Esophagus squamous epithelium (tissue), 5 donors: ENCODE results near the gene C4orf33. TPM values are rescaled to one million over a fixed set of nuclear protein-coding genes. Genes with fewer than 3 reads are reported as not detected.

ENCODE experiments used
- DNase-seq: peaks from one replicate; lab custom pipeline; 2025; lab: John Stamatoyannopoulos, UW
- H3K27ac ChIP-seq, 4 donors: fragments of 200-600 bp; sonication (generic); one replicate each; pipeline ENCODE4 v1.5.1; 2016 to 2019; ENCODE audit warnings: mild to moderate bottlenecking in 1 of 4
- H3K27me3 ChIP-seq, 4 donors: fragments of 200-600 bp; sonication (generic); 1 replicate in 3 of 4; 2 replicates in 1 of 4; pipeline versions ENCODE4 v1.5.1 to v1.6.0; 2017 to 2021; ENCODE audit warnings: antibody characterized with exemption in 1 of 4
- H3K36me3 ChIP-seq, 3 donors: fragments of 200-600 bp; sonication (generic); one replicate each; pipeline ENCODE4 v1.5.1; 2016 to 2019
- H3K4me1 ChIP-seq, 3 donors: fragments of 200-600 bp; sonication (generic); one replicate each; pipeline ENCODE4 v1.5.1; 2017 to 2019
- H3K4me3 ChIP-seq, 4 donors: fragments of 200-600 bp; sonication (generic); 1 replicate in 3 of 4; 2 replicates in 1 of 4; pipeline ENCODE4 v1.5.1; 2016 to 2019; ENCODE audit warnings: mild to moderate bottlenecking in 2 of 4, moderate library complexity in 1 of 4
- H3K9me3 ChIP-seq, 3 donors: fragments of 200-600 bp; sonication (generic); one replicate each; pipeline ENCODE4 v1.5.1; 2016 to 2019
- POLR2A ChIP-seq, 4 donors: fragments of 450-650 bp; IDR thresholded peaks; one replicate each; pipeline ENCODE4 v1.6.1; 2017; ENCODE audit warnings: antibody characterized with exemption in 4 of 4, mild to moderate bottlenecking in 4 of 4, moderate library complexity in 3 of 4
- WGBS, 2 donors: methylation state at CpG; one replicate each; pipeline ENCODE4 v1.1.5; 2018; 5-methylcytosine and 5-hydroxymethylcytosine counted together
- intact Hi-C: fragments of 100-400 bp; cut with DNase I; formaldehyde crosslinking; loops from one replicate; pipeline ENCODE4 v1.15.0; 2022
- total RNA-seq, 4 donors: library from RNA; depleted of rRNA; stranded (reverse); fragments of >200 nt; gene quantifications; one replicate each; pipeline ENCODE4 v1.1.0, GENCODE V29; 2016
- TF ChIP-seq, protein P1 (sequence below), 6 experiments: fragments of 450-650 bp in 4 of 6; fragments of 200-600 bp in 2 of 6; sonication (generic) in 2 of 6; IDR thresholded peaks; one replicate each; pipeline ENCODE4 v1.5.1; 2016 to 2019; ENCODE audit warnings: antibody characterized with exemption in 6 of 6, mild to moderate bottlenecking in 4 of 6, moderate library complexity in 4 of 6
- donor health status: DM: yes; HTN: yes; CAD: no.

C4orf33 gene
- total RNA-seq, 4 donors from 2014 or later = 8.8 to 15.7 (median 10.8) TPM

DNA sequence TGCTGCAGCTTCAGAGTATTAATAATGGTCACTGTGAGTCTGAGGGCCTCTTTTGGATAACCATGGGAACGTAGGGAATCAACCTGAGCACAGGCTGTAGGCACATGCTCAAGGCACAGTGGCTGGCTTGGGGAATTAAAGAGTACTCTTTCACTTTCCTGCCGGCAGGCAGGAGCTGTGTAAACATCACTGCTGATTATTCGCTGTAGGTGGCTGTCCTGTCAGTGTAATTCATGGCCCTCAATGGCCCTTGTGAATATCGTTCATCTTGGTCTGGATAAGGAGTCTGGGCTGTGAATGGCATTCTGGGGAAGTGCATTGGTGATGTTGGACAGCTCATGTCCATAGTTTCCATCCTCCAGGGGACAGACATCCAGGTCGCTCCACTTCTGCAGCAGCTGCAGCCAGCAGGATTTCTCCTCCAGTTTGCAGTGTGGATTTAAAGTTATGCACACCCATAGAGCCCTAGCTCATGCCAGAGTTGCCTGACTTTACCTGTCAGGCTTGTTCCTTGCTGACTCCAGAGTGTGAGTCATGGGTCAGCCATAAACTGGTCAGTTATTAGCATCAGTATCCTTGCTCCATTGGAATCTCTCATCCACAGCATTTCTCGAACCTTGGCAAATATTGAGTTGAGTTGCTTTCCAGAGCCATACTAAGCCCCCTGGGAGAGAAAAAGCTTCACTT is 43.0 kb downstream of the C4orf33 start:
- intact Hi-C loops = no loop called here

DNA sequence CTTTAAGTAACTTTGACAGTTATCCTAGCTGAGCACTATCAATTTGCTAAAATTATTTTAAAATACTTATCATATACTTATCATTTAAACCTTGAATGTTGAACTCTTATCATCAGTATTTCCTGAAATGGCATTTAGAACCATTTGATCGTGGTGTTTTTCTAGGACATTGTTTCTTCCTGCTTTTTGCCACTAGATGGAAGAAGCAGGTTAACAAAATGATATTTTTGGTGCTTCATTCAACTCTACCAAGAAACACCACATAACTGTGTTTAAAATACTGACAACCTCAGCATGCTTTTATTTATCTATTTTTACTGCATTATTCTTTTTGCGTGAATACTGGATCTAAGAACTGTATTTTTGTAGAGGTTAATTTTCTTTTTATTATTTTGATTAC is 44.6 kb downstream of the C4orf33 start:
- Histone ChIP-seq H3K4me3 (no peak overlapping the region), H3K27ac (no peak overlapping the region), H3K36me3 (no peaks in the 10 kb centered on the region), H3K9me3 (no peaks in the 10 kb centered on the region), H3K27me3 (no peaks in the 10 kb centered on the region), H3K4me1 (no peaks in the 10 kb centered on the region)
- intact Hi-C loops = no loop called here
- DNase-seq = no peak
- TF ChIP-seq, protein P1, sequence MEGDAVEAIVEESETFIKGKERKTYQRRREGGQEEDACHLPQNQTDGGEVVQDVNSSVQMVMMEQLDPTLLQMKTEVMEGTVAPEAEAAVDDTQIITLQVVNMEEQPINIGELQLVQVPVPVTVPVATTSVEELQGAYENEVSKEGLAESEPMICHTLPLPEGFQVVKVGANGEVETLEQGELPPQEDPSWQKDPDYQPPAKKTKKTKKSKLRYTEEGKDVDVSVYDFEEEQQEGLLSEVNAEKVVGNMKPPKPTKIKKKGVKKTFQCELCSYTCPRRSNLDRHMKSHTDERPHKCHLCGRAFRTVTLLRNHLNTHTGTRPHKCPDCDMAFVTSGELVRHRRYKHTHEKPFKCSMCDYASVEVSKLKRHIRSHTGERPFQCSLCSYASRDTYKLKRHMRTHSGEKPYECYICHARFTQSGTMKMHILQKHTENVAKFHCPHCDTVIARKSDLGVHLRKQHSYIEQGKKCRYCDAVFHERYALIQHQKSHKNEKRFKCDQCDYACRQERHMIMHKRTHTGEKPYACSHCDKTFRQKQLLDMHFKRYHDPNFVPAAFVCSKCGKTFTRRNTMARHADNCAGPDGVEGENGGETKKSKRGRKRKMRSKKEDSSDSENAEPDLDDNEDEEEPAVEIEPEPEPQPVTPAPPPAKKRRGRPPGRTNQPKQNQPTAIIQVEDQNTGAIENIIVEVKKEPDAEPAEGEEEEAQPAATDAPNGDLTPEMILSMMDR (IDR thresholded peaks at IDR 0.05) = no peak
- TF ChIP-seq POLR2A (IDR thresholded peaks at IDR 0.05) = no peak
- 69 to 76% methylated on average over 2 of the region's 2 CpGs for WGBS, 2 donors

More for the DNA sequence above, 43.0 kb downstream of the C4orf33 start:
- 39 to 45% methylated on average over 4 to 6 of the region's 6 CpGs for WGBS, 2 donors
- TF ChIP-seq POLR2A (IDR thresholded peaks at IDR 0.05) = no peak
- TF ChIP-seq, protein P1 (IDR thresholded peaks at IDR 0.05) = no peak
- Histone ChIP-seq H3K27me3 (no peaks in the 10 kb centered on the region), H3K27ac (no peak overlapping the region), H3K9me3 (no peaks in the 10 kb centered on the region), H3K4me3 (no peak overlapping the region), H3K4me1 (no peaks in the 10 kb centered on the region), H3K36me3 (no peaks in the 10 kb centered on the region)
- DNase-seq = no peak

DNA sequence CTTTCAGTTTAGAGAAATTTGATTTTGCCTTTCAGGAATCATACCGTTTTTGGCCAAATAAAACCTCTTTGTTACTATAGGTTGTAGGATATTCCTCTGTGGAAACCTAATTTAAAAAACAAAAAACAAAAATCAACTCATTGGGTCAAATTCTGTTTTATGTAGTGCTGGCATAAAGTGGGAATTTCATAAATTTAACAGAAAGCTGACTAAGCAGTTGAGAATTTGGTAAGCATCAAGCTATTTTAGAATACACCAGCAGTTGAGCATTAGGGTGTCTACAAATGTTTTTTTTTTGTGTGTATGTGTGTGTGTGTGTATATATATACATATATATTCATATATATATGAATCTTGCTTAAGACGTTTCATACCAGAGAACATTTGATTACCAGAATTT is 47.4 kb downstream of the C4orf33 start:
- intact Hi-C loops = no loop called here
- no peak overlapping the region for H3K4me3 ChIP-seq
- TF ChIP-seq, protein P1 (IDR thresholded peaks at IDR 0.05) = no peak
- TF ChIP-seq POLR2A (IDR thresholded peaks at IDR 0.05) = no peak
- WGBS, 2 donors = 29 to 43% methylated on average over 2 of the region's 2 CpGs
- H3K36me3 ChIP-seq = no peaks in the 10 kb centered on the region
- no peaks in the 10 kb centered on the region for H3K9me3 ChIP-seq
- H3K27me3 ChIP-seq = no peaks in the 10 kb centered on the region
- no peaks in the 10 kb centered on the region for H3K4me1 ChIP-seq
- no peak overlapping the region for H3K27ac ChIP-seq
- no peak for DNase-seq

DNA sequence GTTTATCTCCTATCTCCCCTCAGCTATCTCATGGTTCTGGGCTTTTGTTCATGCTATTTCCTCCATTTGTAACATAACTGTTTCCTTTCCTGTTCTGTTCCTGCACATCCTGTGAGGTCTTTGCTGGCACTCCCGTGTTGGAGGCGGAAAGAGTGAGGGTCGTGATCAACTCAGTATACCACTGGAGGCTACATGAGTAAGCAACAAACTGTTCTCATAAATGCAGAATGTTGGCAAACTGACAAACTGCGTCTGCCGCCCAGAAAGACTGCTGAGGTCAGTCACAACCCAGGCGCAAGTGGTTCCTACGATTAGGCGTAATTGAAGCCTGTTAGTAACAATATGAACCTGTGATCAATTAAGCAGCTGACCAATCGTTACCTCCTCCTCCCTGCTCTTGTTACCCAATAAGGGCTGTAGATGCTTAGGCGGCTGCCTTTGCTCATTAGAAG is 48.8 kb downstream of the C4orf33 start:
- intact Hi-C loops = no loop called here
- Histone ChIP-seq H3K36me3 (no peaks in the 10 kb centered on the region), H3K4me3 (no peak overlapping the region), H3K9me3 (no peaks in the 10 kb centered on the region), H3K4me1 (no peaks in the 10 kb centered on the region), H3K27ac (no peak overlapping the region), H3K27me3 (no peaks in the 10 kb centered on the region)
- WGBS, 2 donors = 68 to 70% methylated on average over 8 to 10 of the region's 10 CpGs
- TF ChIP-seq, protein P1 (IDR thresholded peaks at IDR 0.05) = no peak
- no peak for TF ChIP-seq POLR2A (IDR thresholded peaks at IDR 0.05)
- DNase-seq = no peak

DNA sequence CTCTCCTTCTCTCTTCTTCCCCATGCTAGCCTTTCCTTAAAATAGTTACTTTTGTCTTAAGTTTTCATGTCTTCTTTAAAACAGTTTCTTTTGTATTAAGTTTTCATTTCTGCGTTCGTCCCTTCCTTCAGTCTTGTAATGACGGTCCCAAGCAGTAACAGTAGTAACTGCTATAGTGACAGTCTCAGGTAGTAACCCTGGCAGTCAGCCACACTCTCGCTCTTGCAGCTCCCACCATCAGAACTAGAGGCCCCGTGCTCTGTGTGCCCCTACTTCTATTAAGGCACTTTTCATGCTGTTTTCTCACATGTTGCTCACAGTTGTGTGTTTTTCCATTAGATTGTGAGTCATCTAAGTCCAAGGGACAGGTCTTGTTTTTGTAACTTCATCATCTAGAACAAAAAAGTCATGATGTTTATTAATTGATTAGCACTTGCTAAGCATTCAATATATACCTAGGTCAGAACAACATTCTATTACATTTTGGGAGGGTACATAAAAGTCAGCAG is 49.3 kb downstream of the C4orf33 start:
- intact Hi-C loops = no loop called here
- Histone ChIP-seq H3K27ac (no peak overlapping the region), H3K4me1 (no peaks in the 10 kb centered on the region), H3K4me3 (no peak overlapping the region), H3K36me3 (no peaks in the 10 kb centered on the region), H3K27me3 (no peaks in the 10 kb centered on the region), H3K9me3 (no peaks in the 10 kb centered on the region)
- no peak for DNase-seq
- TF ChIP-seq POLR2A (IDR thresholded peaks at IDR 0.05) = no peak
- TF ChIP-seq, protein P1 (IDR thresholded peaks at IDR 0.05) = no peak
- WGBS, 2 donors = 75 to 100% methylated on average over 1 to 5 of the region's 5 CpGs
